Tibial nerve (tissue), 4 donors: Measurements from ENCODE around the gene VIPR2.

Source experiments
- CTCF ChIP-seq, 5 experiments: fragments of 200-600 bp in 3 of 5; fragments of 450-650 bp in 2 of 5; sonication (generic) in 3 of 5; IDR thresholded peaks; one replicate each; pipeline ENCODE4 v1.5.1; 2016 to 2019; ENCODE audit warnings: antibody characterized with exemption in 5 of 5, mild to moderate bottlenecking in 3 of 5, moderate library complexity in 2 of 5
- EP300 ChIP-seq, 2 donors: sonication (generic); formaldehyde crosslinking; IDR thresholded peaks; one replicate each; pipeline ENCODE4 v1.6.1; 2017; ENCODE audit warnings: antibody characterized with exemption in 2 of 2, mild to moderate bottlenecking in 1 of 2
- POLR2A ChIP-seq, 2 donors: fragments of 450-650 bp; IDR thresholded peaks; one replicate each; pipeline ENCODE4 v1.6.1; 2017; ENCODE audit warnings: antibody characterized with exemption in 2 of 2, mild to moderate bottlenecking in 2 of 2, moderate library complexity in 2 of 2

- TF ChIP-seq CTCF (IDR thresholded peaks at IDR 0.05) (no peak), POLR2A (IDR thresholded peaks at IDR 0.05) (no peak), EP300 (IDR thresholded peaks at IDR 0.05) (no peak)
These were observed 165.6 kb downstream of the VIPR2 start for GRCh38 chr7:158979023-158979529.
